GM19023 (cell line): ENCODE results near the gene DNAJC21.

Experiments
- ATAC-seq: cut with Tn5 transposase; IDR thresholded peaks from one replicate; pipeline ENCODE4 v1.9.1; 2021; ENCODE audit warnings: mild to moderate bottlenecking, moderate library complexity; ENCODE audit not compliant: unreplicated experiment

The DNAJC21 gene

DNA sequence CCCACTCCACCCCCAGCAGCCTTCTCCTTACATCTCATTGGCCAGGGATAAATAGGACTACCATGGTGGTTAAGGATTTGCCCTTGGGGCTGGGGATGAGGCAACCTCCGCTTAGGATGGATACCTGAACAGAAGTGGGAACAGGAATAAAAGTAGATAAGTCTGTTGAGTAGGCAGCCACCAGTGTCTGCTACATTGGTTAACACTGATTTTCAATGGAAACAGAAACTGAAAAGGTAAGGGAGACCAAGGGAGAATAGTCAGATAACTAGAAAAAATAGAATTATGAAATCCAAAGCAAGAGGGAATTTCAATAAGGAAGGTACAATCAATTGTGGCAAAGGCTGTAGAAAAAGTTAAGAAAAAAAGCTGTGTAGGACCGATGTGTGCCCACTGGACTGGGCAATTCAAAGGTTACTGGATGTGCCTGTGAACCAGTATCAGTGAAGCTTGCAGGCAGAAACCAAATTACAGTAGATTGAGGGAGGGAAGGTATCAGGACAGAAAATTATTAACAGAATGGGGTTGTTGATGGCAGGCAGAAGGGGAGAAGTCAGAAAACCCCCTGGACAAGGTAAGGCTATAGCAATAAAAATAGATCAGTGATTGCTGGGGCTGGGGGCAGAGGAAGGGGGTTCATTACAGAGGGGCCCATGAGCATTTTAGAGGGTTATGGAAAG lies 48.7 kb downstream of the DNAJC21 start:
- ATAC-seq = peak; percentile 93

GRCh38 chr5:34978681-34979080 lies 49.3 kb downstream of the DNAJC21 start:
- no peak for ATAC-seq

DNA sequence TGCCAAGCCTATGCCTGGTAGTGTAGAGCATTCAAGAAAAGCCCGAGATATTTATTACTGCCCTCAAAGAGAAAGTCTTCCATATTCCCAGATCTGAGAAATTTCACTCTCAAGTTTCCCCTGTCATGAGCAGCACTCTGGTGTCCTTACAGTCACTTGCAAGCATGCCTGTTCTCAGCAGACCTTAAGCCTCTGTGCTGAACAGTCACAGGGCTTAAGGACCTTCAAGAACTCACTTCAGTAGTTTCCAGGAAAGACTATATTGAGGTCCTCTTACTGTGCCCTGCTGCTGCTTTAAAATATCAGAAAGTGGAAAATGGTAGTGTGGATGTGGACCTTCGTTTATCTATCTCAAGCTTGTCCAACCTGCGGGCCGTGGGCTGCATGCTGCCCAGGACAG lies 53.5 kb downstream of the DNAJC21 start:
- ATAC-seq = no peak

DNA sequence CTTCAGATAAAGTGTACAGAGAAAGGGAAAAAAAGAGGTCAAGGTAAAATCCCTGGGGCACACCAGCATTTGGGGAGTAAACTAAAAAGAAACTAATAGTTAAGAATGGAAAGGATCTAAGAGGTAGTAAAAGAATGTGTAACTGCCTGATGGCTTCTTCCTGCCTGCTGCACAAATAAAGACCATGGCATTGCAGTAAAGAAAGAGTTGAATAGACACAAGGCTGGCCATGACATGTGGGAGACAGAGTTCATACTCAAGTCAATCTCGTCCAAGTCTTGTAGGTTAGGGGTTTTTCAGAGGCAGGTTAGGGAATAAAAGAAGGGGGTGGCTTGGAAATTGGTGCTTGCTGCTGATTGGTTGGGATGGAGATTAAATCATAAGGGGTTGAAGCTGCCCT lies 57.6 kb downstream of the DNAJC21 start:
- ATAC-seq = no peak

DNA sequence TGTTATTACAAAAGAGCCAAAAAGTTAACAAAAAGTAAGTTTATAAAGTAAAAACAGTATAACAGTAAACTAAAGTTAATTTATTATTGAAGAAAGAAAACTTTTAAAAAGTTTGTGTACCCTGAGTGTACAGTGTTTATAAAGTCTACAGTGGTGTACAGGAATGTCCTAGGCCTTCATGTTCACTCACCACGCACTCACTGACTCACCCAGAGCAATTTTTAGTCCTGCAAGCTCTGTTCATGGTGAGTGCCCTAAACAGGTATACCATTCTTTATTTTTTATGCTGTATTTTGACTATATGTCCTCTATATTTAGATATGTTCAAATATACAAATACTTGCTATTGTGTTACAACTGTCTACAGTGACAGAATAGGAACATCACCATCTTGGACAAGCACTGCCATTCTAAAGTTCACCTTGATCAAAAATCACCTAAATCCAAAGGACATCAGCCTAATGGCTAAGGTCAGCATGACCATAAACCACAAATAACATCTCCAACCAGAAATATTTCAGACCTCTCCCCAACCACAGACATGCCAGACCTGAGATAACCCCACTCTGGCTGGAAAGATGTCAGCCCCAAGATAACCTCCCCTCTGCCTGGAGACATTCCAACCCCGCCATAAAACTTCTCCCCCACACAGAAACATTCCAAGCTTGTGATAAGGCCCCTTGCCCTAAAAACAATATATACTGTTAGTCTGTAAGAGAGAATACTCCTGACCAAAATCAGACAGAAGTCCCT lies 62.3 kb downstream of the DNAJC21 start:
- no peak for ATAC-seq

DNA sequence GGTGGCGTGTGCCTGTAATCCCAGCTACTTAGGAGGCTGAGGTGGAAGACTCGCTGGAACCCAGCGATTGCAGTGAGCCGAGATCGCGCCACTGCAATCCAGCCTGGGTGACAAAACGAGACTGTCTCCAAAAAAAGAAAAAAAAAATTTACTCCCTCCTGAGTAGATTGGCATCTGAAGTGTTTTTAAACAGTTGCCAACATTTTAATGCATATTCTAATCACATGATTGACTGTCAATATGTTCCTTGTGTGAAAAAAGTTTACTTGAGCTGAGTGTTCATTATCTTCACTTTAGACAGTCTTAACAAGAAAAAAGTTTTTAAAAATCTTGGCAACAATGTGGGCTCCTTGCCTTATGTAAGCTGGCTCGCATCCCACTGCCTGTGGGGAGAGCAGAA lies 64.6 kb downstream of the DNAJC21 start:
- no peak for ATAC-seq

- ATAC-seq = no peak
Observed at GRCh38 chr5:34996261-34996660, 66.9 kb downstream of the DNAJC21 start.

GRCh38 chr5:34998058-34998789 lies 68.9 kb downstream of the DNAJC21 start:
- no peak for ATAC-seq

- ATAC-seq = no peak
Observed at GRCh38 chr5:35001842-35002241, 72.5 kb downstream of the DNAJC21 start.

DNA sequence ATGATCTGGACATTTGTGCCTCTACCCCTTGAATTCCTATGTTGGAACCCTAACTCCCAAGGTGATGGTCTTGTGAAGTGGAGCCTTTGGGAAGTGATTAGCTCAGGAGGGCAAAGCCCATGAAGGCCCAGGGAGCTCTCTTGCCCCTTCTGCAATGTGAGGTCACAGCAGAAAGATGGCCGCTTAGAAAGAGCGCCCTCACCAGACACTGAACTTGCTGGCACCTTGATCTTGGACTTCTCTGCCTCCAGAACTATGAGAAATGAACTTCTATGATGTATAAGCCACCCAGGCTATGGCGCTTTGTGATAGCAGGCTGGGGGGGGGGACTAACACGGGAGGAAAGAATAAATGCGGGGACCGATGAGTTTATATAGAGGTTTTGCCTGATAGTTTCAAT lies 73.1 kb downstream of the DNAJC21 start:
- ATAC-seq = no peak

DNA sequence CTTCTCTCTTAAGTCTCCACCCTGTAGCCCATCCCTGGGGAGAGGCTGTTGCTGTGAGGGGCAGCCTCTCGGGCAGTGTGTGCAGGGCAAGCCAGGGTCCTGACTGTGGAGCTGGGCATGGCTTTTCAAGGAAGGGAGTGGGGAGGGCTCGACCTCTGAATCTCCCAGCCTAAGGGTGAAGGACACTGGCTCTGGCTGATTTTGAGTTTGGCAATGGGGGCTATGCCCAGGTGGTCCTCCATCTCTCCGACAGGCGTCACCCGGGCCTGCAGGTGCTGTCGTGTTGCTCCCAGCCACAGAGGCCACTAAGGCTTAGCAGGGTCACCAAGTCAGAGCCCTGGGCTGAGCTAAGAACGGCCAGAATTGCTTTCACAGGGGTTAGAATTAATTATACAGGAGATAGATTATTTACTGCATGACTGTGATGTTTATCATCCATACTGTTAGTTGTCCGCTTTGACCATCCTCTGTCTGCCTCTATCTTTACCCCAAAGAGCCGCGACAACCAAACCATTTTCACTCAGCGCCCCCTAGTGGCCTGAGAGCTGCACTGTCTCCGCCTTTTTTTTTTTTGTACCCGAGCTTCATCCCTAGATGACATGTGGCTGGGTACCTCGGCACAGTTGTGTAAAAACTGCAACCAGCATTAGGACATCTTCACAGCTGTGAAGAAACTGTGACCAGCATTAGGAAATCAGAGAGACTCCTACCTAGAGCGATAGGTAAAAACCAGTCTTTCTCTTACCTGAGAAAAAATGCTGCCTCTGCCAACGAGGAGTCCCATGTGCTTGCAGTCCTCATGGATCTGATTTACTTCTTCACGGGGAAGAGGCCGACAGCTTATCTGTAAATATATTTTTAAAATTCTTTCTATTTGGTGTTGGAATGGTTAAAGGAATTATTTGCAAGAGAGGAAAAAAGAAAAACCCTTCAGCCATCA lies 73.9 kb downstream of the DNAJC21 start:
- peak; percentile 85 for ATAC-seq

GRCh38 chr5:35004200-35004599 lies 74.8 kb downstream of the DNAJC21 start:
- ATAC-seq = no peak

GRCh38 chr5:35004771-35005170 lies 75.4 kb downstream of the DNAJC21 start:
- ATAC-seq = no peak
